HepG2 (cell line): ENCODE data around the gene LLGL2. TPM values are rescaled to one million over a fixed set of nuclear protein-coding genes. Genes with fewer than 3 reads are reported as not detected.
A peak's percentile ranks its signal among the peaks of the same experiment; 100 is the strongest.

Experiments
- ATAC-seq: fragments of 200-7000 bp; cut with Tn5 transposase; 3 replicates; pipeline ENCODE4 v1.9.1; 2020; ENCODE audit warnings: mild to moderate bottlenecking, moderate library complexity
- BruUV-seq: library from RNA; stranded (reverse); fragments of 400-500 nt; replicated peaks from 2 replicates; lab custom pipeline; 2021; lab: Mats Ljungman, UMichigan
- CTCF ChIA-PET: fragments of 300-600 bp; formaldehyde crosslinking; extraction: SDS; loops from one replicate; lab custom pipeline; 2021; ENCODE audit warnings: low total read pairs, inconsistent platforms, low intra/inter-chr PET ratio; lab: Yijun Ruan, JAX
- POLR2A ChIA-PET: fragments of 350-600 bp; sonication (Branson Sonifier 250); formaldehyde crosslinking; loops from one replicate; lab custom pipeline; 2020; ENCODE audit warnings: antibody characterized with exemption, inconsistent platforms; lab: Yijun Ruan, JAX
- DNase-seq: peaks from one replicate; pipeline ENCODE4 v3.0.0-alpha.2; 2015; ENCODE audit warnings: low spot score
- FAIRE-seq: peaks from 3 replicates; lab custom pipeline; 2011; peaks lifted over from hg19 to GRCh38; lab: Jason Lieb, UNC
- H2AFZ ChIP-seq: one replicate; pipeline ENCODE4 v1.6.1; 2011; ENCODE audit warnings: low read length, inconsistent platforms
- H3K27ac ChIP-seq: fragments of 300-600 bp; 3 replicates; pipeline ENCODE4 v1.8.0; 2011; ENCODE audit warnings: mixed run types, mild to moderate bottlenecking, mixed read lengths, low read length, inconsistent platforms; ENCODE audit not compliant: insufficient read depth; ENCODE audit errors: extremely low read length
- H3K27me3 ChIP-seq, 2 experiments: fragments of 200-600 bp in 1 of 2; 2 replicates in 1 of 2; 3 replicates in 1 of 2; pipeline versions ENCODE4 v1.6.0 to v1.8.0; 2011; ENCODE audit warnings: low read length in 2 of 2, mild to moderate bottlenecking in 2 of 2, moderate library complexity in 2 of 2, inconsistent platforms in 1 of 2; ENCODE audit not compliant: insufficient read depth in 2 of 2, control insufficient read depth in 1 of 2
- H3K36me3 ChIP-seq, 2 experiments: fragments of 200-600 bp in 1 of 2; replicated peaks in 1 of 2; 2 replicates in 1 of 2; 3 replicates in 1 of 2; pipeline versions ENCODE4 v1.5.1 to v1.8.0; 2011; ENCODE audit warnings: low read length in 2 of 2, inconsistent platforms in 1 of 2; ENCODE audit not compliant: insufficient read depth in 2 of 2, control insufficient read depth in 1 of 2
- H3K4me1 ChIP-seq: 2 replicates; pipeline ENCODE4 v1.5.1; 2012; ENCODE audit warnings: low read length, inconsistent platforms; ENCODE audit not compliant: insufficient read depth
- H3K4me2 ChIP-seq: 2 replicates; pipeline ENCODE4 v1.6.0; 2011; ENCODE audit warnings: low read depth, low read length, inconsistent platforms
- H3K4me3 ChIP-seq, 3 experiments: fragments of 200-600 bp in 1 of 3; sonication (generic), shearing (Covaris generic) in 1 of 3; replicated peaks in 1 of 3; 2 replicates each; pipeline ENCODE4 v1.5.1; 2011 to 2016; ENCODE audit warnings: low read length in 3 of 3, inconsistent platforms in 2 of 3, low read depth in 2 of 3, mild to moderate bottlenecking in 2 of 3, control low read depth in 1 of 3, mixed read lengths in 1 of 3; ENCODE audit not compliant: insufficient read depth in 1 of 3
- H3K79me2 ChIP-seq: one replicate; pipeline ENCODE4 v1.6.1; 2011; ENCODE audit warnings: low read length, inconsistent platforms; ENCODE audit not compliant: insufficient read depth
- H3K9ac ChIP-seq: 2 replicates; pipeline ENCODE4 v1.6.0; 2011; ENCODE audit warnings: mild to moderate bottlenecking, low read depth, low read length, inconsistent platforms; ENCODE audit not compliant: insufficient read depth
- H3K9me3 ChIP-seq: 2 replicates; pipeline ENCODE4 v1.5.1; 2012; ENCODE audit warnings: mild to moderate bottlenecking, low read length
- H4K20me1 ChIP-seq: 2 replicates; pipeline ENCODE4 v1.6.0; 2011; ENCODE audit warnings: inconsistent platforms, mild to moderate bottlenecking, low read length, moderate library complexity; ENCODE audit not compliant: insufficient read depth
- BRD4 ChIP-seq: sonication (generic); formaldehyde crosslinking; IDR thresholded peaks from 2 replicates; pipeline ENCODE4 v1.4.0; 2020; ENCODE audit warnings: missing genetic modification reagents
- MAX ChIP-seq: IDR thresholded peaks from 2 replicates; pipeline ENCODE4 v1.6.1; 2012; ENCODE audit warnings: inconsistent platforms
- RAD21 ChIP-seq: fragments of 450-650 bp; formaldehyde crosslinking; IDR thresholded peaks from 2 replicates; pipeline ENCODE4 v1.5.0; 2020; ENCODE audit warnings: mild to moderate bottlenecking
- SIX4 ChIP-seq: sonication (generic); formaldehyde crosslinking; IDR thresholded peaks from 2 replicates; pipeline ENCODE4 v1.4.0; 2020; ENCODE audit warnings: missing genetic modification reagents
- TCF7L2 ChIP-seq: IDR thresholded peaks from 2 replicates; pipeline ENCODE4 v1.6.1; 2011; ENCODE audit warnings: mild to moderate bottlenecking, low read depth, low read length, moderate library complexity
- TSC22D2 ChIP-seq: sonication (generic); formaldehyde crosslinking; IDR thresholded peaks from 2 replicates; pipeline ENCODE4 v1.5.1; 2020; ENCODE audit warnings: missing genetic modification reagents, mild to moderate bottlenecking, borderline replicate concordance
- YEATS4 ChIP-seq: sonication (generic); formaldehyde crosslinking; IDR thresholded peaks from 2 replicates; pipeline ENCODE4 v1.4.0; 2020; ENCODE audit warnings: missing genetic modification reagents, borderline replicate concordance
- ZNF660 ChIP-seq: sonication (generic); formaldehyde crosslinking; IDR thresholded peaks from 2 replicates; pipeline ENCODE4 v1.5.1; 2020; ENCODE audit warnings: mild to moderate bottlenecking, low read depth, missing genetic modification reagents, borderline replicate concordance
- ZNF776 ChIP-seq: sonication (generic); formaldehyde crosslinking; IDR thresholded peaks from 2 replicates; pipeline ENCODE4 v1.4.0; 2020; ENCODE audit warnings: mild to moderate bottlenecking, missing genetic modification reagents
- WGBS: methylation state at CpG from one replicate; pipeline ENCODE4 v1.1.6; 2017; ENCODE audit warnings: low lambda C conversion rate; 5-methylcytosine and 5-hydroxymethylcytosine counted together
- in situ Hi-C: cut with HindIII; loops from 2 replicates; pipeline ENCODE4 v1.10.0; 2017; ENCODE audit warnings: low pct_unique_long_range_greater_than_20kb; ENCODE audit not compliant: extremely low pct_ligation_motif_present
- intact Hi-C: fragments of 100-400 bp; cut with micrococcal nuclease; formaldehyde crosslinking; loops from one replicate; pipeline ENCODE4 v1.10.0; 2022; ENCODE audit not compliant: unreplicated experiment
- polyA plus RNA-seq, 8 experiments: library from polyadenylated mRNA; depleted of rRNA in 3 of 8; stranded (reverse) in 7 of 8; unstranded in 1 of 8; fragments of >200 nt; fragmentation: Illumina TruSeq in 4 of 8; extraction: Trizol in 4 of 8; gene quantifications; 2 replicates each; pipeline versions ENCODE4 v1.2.1 to v1.2.3, GENCODE V29; 2011 to 2016; ENCODE audit warnings: low read depth in 4 of 8, missing spikeins in 1 of 8, mixed read lengths in 1 of 8; ENCODE audit not compliant: insufficient read depth in 1 of 8
- total RNA-seq, 5 experiments: library from RNA; depleted of rRNA; stranded (reverse); fragments of >200 nt; fragmentation: Illumina TruSeq; extraction: Trizol; gene quantifications; 2 replicates each; pipeline ENCODE4 v1.2.3, GENCODE V29; 2016; ENCODE audit warnings: low read depth in 1 of 5
- TF ChIP-seq, protein P1 (sequence below): sonication (generic); formaldehyde crosslinking; IDR thresholded peaks from 2 replicates; pipeline ENCODE4 v1.5.0; 2020; ENCODE audit warnings: mild to moderate bottlenecking, low read depth, missing genetic modification reagents, borderline replicate concordance
- TF ChIP-seq, protein P2 (sequence below): sonication (generic); formaldehyde crosslinking; IDR thresholded peaks from 2 replicates; pipeline ENCODE4 v1.4.0; 2020; ENCODE audit warnings: missing genetic modification reagents, borderline replicate concordance
- TF ChIP-seq, protein P3 (sequence below): sonication (generic); formaldehyde crosslinking; IDR thresholded peaks from 2 replicates; pipeline ENCODE4 v1.8.1; 2023; ENCODE audit warnings: missing genetic modification reagents, mild to moderate bottlenecking, borderline replicate concordance

Gene LLGL2
- total and polyA plus RNA-seq, 2 of the 13 experiments (the other 11 are each of a cell fraction or from before 2014, with no cell fraction given) = 83.0 to 86.7 TPM

DNA sequence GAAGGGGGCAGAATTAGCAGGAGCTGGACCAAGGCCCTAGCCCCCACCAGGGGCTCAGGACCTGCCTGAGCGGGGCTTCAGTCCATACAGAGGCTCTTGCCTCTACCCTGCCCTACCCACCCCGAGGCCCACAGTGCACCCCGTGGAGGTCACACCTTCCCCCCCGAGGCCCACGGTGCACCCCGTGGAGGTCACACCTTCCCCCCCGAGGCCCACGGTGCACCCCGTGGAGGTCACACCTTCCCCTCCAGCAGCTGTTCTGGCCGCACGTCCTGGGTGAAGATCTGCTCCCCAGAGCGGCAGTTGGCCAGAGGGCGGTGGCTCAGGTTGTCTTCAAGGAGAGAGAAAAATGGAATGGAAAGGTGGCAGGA is 21.5 kb upstream of the LLGL2 start:
- H3K4me3 ChIP-seq = no peak overlapping the region
- in situ Hi-C loops = no loop called here
- no peak for DNase-seq
- H3K4me1 ChIP-seq = peaks cover 27% of the 10 kb centered on the region
- H4K20me1 ChIP-seq = no peaks in the 10 kb centered on the region
- no TSS peak for BruUV-seq
- TF ChIP-seq MAX = 0 out of 2 replicates have a peak, but pooled peaks have one; percentile 7
- TF ChIP-seq ZNF660 (CRISPR knock-in tag) = no peak
- 0 out of 2 replicates have a peak, but pooled peaks have one; percentile 15 for TF ChIP-seq ZNF776 (CRISPR knock-in tag)
- TF ChIP-seq, all 625 proteins: peak for 2
- Histone ChIP-seq H3K27ac (no peak overlapping the region), H3K4me2 (no peak overlapping the region), H2AFZ (no peak overlapping the region), H3K9me3 (no peaks in the 10 kb centered on the region), H3K27me3 (no peaks in the 10 kb centered on the region), H3K79me2 (no peaks in the 10 kb centered on the region), H3K9ac (no peak overlapping the region), H3K36me3 (peaks cover 9 to 36% of the 10 kb centered on the region in 2 experiments; a peak in 4 of 5 replicates)
- FAIRE-seq (no peak), ATAC-seq (peak; percentile 1; the same call in 1 of the 3 replicates)
- WGBS = 69% methylated on average over 10 of the region's 13 CpGs
- intact Hi-C loops = no loop called here
- POLR2A ChIA-PET = no interaction called here
- CTCF ChIA-PET = interaction anchor here (1.2 to 2.7 kb wide), 3 partner anchors 12 to 97 kb away, joined by 3 to 22 read pairs (median 4); partner anchors contain the start of genes CASKIN2, LLGL2 and TSEN54

- Histone ChIP-seq H4K20me1 (no peaks in the 10 kb centered on the region), H3K9me3 (no peaks in the 10 kb centered on the region), H3K27ac (no peak overlapping the region), H3K36me3 (peaks cover 6 to 30% of the 10 kb centered on the region in 2 experiments; a peak in 4 of 5 replicates), H3K4me1 (peaks cover 33% of the 10 kb centered on the region), H2AFZ (no peak overlapping the region), H3K9ac (no peak overlapping the region), H3K4me3 (no peak overlapping the region), H3K27me3 (no peaks in the 10 kb centered on the region), H3K79me2 (no peaks in the 10 kb centered on the region), H3K4me2 (0 out of 2 replicates have a peak overlapping the region, but pooled peaks have one; percentile 10)
- ChIA-PET POLR2A (interaction anchor here (0.7 to 1.3 kb wide), 2 partner anchors 12 to 45 kb away, joined by 3 read pairs; partner anchors contain the start of gene TSEN54), CTCF (interaction anchor here (1.2 to 2.7 kb wide), 3 partner anchors 11 to 97 kb away, joined by 3 to 22 read pairs (median 4); partner anchors contain the start of genes CASKIN2, LLGL2 and TSEN54)
- ATAC-seq = peak; percentile 71
- intact Hi-C loops (no loop called here), in situ Hi-C loops (loop anchor here (5.0 kb wide), 1 partner anchor 77 kb away; no protein-coding TSS in a partner anchor)
- peak; percentile 51 for DNase-seq
- no TSS peak for BruUV-seq
- WGBS = 84% methylated on average over 22 of the region's 32 CpGs
- FAIRE-seq = peak; percentile 64
- TF ChIP-seq TSC22D2 (CRISPR knock-in tag) (no peak), YEATS4 (CRISPR knock-in tag) (no peak), BRD4 (CRISPR knock-in tag) (0 out of 2 replicates have a peak, but pooled peaks have one; percentile 47), SIX4 (CRISPR knock-in tag) (no peak), RAD21 (peak; percentile 91), TCF7L2 (no peak)
- TF ChIP-seq, protein P1, sequence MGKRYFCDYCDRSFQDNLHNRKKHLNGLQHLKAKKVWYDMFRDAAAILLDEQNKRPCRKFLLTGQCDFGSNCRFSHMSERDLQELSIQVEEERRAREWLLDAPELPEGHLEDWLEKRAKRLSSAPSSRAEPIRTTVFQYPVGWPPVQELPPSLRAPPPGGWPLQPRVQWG (CRISPR knock-in tag) = no peak
- TF ChIP-seq, protein P2, sequence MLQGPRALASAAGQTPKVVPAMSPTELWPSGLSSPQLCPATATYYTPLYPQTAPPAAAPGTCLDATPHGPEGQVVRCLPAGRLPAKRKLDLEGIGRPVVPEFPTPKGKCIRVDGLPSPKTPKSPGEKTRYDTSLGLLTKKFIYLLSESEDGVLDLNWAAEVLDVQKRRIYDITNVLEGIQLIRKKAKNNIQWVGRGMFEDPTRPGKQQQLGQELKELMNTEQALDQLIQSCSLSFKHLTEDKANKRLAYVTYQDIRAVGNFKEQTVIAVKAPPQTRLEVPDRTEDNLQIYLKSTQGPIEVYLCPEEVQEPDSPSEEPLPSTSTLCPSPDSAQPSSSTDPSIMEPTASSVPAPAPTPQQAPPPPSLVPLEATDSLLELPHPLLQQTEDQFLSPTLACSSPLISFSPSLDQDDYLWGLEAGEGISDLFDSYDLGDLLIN (CRISPR knock-in tag) = no peak
- TF ChIP-seq, protein P3, sequence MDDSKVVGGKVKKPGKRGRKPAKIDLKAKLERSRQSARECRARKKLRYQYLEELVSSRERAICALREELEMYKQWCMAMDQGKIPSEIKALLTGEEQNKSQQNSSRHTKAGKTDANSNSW = no peak
These were observed 20.9 kb upstream of the LLGL2 start for GRCh38 chr17:75504347-75505151.
